H4 (cell line): ENCODE data around the gene DOC2A. TPM values are rescaled to one million over a fixed set of nuclear protein-coding genes. Genes with fewer than 3 reads are reported as not detected.
"Not testable (repeated sequence)": the region's sequence is repeated elsewhere in the genome, so short reads cannot be mapped to it uniquely, and the experiment has no call there.

Experiments used
- DNase-seq: peaks from one replicate; pipeline ENCODE4 v3.0.0-alpha.2; 2015; ENCODE audit warnings: low spot score
- total RNA-seq: library from RNA; depleted of rRNA; stranded (reverse); fragments of >200 nt; shearing (Covaris generic); gene quantifications from 2 replicates; pipeline ENCODE4 v1.2.3, GENCODE V29; 2014; rRNA removed

The DOC2A gene
- total RNA-seq, 1 experiment from 2014 or later: 0.12 TPM

DNA sequence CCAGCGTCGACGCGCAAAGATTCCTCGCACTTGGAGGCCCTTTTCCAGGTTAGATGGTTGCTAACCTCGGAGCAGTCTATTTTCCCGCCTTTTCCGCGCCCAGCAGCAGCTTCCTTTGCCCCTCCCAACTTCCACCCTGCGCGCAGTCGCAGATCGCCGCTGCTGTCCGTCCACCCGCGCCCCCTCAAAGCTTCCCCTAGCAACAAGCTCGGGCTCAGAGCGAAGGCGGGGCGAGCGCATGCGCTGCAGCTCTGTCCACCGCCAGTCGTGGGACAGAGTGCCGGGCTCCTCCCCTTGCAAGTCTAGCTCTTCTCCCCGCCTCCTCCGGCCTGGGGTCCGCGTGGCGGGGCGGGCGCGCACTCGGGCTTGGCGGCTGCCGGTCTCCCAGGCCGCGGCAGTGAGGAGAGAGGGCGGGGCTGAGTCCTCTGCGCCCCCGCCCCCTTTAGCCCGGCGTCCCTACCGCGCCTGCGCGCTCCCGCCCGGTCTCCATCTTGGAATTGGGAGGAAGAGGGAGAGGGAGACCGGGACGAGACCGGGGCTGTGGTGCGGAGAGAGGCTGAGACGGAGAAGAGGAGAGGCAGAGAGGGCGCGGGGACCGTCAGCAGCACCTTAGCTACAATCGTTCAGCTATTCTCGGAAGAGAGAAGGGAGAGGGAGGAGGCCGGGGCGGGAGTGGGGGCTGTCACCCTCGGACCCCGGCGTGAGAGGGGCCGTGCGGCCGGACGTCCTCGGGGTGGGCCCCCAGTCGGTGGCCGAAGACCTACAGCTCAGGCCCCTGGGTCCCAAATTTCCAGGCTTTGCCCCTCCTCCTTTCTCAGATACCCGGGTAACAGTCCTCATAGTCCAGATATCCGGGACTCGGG lies 37.2 kb downstream of the DOC2A start, which contains the start of gene TAOK2:
TSS of gene TAOK2 (plus strand) at position 485 of the 863 bp plus-strand sequence. CDS start 3,905 bp downstream, outside the sequence.
- peak; percentile 97 for DNase-seq

DNA sequence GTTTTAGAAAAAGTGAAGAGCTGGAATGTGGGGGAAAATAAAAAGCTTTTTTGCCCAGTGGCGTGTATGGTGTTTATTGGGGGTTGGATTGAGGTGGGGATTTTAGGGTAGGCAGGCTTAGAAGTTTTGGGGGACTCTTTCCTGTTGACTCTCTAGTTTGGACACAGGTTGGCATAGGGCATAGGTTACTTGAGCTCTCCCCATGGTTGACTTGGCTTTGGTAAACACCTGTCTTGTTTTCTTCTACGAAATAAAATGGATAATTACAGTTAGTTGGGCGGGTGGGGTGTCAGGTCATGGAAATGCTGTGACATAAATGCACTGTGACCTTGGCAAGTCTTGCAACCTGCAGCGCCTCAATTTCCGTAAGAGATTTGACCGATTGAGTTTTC lies 37.8 kb downstream of the DOC2A start:
- no peak for DNase-seq

DNA sequence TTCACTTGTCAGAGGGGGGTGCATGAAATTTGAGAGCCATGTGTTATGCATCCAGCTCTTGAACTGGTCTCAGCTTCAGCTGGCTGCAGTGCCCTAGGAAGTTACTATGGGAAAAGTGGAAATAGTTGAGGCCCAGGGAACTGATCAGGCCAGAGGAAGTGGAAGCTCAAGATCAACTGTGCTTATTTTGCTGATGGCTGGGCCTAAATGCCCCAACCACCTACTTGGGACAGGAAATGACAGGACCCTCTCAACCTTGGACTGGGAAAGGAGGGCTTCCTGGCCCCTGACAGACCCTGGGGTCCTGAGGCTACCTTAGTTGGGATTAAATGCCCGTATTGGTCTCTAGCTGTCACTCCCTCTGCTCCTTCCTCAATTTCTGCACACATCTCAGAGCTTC lies 38.3 kb downstream of the DOC2A start:
- DNase-seq: peak; percentile 1

DNA sequence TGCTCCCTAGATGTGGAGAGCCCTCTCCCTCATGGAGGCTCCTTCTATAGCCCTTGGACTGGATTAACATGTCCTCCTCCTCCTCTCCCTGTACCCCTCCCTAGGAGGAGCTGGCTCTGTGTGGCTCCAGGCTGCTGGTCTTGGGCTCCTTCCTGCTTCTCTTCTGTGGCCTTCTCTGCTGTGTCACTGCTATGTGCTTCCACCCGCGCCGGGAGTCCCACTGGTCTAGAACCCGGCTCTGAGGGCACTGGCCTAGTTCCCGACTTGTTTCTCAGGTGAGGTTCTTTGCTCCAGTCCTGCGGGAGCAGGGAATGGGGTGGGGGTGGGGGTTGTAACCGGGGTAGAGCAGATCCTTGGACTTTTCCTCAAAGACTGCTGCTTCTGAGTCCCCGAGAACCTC lies 39.5 kb downstream of the DOC2A start:
- no peak for DNase-seq

DNA sequence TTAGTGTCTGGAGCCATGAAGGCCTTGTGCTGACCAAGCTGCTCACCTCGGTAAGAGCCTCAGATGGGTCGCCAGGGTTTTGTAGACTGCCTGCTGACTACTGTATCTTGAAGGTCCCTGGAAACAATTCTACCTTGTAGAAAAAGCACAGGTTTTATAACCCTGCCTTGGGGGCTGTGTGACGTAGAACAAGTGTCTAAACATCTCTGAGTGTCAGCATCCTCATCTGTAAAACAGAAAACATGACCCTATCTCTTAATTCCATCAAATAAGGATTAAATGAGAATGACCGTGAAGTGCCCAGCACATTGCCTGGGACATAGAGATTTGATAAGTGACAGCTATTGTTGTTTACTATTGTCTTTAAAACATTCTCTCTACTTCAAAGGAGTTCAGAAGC lies 42.6 kb downstream of the DOC2A start:
- DNase-seq: no peak

DNA sequence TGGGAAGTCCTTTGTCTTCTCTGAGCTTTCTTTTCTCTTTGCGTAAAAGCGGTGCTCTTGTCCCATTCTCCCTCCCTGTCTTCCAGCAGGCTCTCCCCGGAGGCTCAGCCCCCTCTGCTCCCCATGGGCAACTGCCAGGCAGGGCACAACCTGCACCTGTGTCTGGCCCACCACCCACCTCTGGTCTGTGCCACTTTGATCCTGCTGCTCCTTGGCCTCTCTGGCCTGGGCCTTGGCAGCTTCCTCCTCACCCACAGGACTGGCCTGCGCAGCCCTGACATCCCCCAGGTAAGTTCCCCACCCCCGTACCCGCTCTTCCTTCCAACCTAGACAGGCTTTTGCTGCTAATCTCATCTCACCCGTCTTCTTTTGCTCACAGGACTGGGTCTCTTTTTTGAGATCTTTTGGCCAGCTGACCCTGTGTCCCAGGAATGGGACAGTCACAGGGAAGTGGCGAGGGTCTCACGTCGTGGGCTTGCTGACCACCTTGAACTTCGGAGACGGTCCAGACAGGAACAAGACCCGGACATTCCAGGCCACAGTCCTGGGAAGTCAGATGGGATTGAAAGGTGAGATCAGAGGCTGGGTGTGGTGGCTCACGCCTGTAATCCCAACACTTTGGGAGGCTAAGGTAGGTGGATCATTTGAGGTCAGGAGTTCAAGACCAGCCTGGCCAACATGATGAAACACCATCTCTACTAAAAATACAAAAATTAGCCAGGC lies 47.6 kb downstream of the DOC2A start:
- DNase-seq: no peak

DNA sequence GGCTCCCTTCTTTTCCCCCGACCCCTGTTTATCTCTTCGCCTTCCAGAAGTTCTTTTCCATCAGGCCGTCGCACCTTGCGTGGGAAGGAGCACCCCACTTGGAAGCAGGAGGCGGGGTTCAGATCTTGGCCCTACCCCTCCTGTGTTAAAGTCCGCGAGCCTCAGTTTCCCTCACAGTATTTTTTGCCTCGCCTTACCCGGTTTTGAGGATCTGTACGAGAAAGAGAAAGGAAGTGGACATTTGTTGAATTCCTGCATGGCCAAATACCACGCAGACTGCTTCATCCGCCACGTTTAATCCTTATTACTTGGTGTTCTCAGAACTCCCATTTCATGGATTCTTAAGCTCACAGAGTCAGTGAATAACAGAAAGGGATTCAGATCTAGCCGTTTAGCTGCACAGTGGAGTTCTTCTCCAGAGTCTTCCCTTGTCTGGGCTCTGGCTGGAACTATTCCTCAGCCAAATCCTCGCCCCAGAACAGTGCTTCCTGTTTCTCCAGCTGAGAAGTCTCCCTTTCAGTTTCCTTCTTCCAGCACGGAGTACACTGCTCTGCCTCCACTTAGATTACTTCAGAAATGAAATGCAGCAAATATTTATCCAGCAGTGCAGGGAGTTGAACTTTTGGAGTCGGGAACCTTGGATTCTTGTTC lies 48.4 kb downstream of the DOC2A start:
- DNase-seq: no peak

DNA sequence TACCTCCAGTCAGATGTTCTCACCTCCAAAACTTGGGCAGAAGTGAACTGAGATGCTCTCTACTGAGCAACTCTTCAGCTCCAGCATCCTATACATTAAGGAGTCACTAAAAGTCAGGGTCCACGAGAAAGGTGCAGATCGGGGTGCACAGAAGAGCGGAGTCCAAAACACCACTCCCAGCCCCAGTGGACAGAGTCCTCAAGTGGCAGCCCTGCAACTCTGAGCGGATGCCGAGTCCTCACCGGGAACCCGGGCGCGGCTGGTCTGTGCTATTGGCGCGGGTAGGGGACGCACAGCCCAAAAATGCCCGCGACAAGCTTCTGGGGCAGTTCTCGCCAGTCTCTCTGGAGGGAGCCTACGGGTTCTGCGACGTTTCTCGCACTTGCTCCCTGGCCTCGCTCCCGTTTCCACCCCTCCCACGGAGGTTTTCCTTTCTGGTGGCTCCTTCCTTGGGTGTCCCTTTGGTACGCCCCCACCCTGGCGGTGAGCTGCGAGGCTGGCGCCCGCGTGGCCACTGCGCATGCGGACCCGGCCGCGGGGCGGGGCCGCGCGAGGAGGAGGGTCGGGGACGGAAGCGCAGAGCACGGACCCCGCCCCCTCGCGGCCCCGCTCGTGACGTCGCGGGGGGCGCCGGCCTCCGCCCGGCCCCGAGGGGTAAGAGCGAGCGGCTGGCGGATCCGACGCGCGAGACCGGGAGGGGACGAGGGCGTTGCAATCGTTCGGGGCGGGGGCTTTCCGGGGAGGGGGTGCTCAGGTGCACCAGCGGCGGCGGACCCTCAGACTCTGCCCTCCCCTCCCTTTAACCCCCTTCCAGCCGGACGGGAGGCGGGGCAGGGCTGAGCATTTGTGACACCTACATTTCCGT lies 49.1 kb downstream of the DOC2A start, which contains the start of gene TMEM219:
TSS of gene TMEM219 (plus strand) at position 601 of the 865 bp plus-strand sequence. CDS start 1,065 bp downstream, outside the sequence.
- peak; percentile 73 for DNase-seq

DNA sequence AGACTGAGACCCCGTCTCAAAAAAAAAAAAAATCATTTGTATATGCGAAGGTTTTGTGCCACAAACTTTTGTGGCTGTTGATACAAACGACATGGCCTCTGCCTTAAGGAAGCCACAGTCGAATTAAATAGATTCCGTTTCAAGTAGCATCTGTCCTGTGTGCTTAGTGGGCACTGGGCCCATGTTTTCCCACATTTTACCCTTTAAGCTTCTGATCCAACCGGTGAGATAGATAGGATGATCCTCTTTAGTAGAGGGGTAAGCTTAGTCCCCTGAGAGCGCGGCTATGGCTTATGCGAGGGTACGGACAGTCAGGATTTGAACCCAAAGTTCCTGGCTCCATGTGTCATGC lies 49.7 kb downstream of the DOC2A start:
- no peak for DNase-seq

DNA sequence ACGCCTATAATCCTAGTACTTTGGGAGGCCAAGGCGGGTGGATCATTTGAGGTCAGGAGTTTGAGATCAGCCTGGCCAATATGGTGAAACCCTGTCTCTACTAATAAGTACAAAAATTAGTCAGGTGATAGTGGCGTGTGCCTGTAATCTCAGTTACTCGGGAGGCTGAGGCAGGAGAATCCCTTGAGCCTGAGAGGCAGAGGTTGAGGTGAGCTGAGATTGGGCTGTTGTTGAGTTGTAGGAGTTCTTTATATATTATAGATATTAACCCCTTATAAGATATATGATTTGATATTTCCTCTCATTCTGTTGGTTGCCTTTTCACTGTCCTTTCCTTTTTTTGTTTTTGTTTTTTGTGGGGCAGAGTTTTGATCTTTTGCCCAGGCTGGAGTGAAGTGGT lies 51.0 kb downstream of the DOC2A start:
- not testable (repeated sequence) for DNase-seq

DNA sequence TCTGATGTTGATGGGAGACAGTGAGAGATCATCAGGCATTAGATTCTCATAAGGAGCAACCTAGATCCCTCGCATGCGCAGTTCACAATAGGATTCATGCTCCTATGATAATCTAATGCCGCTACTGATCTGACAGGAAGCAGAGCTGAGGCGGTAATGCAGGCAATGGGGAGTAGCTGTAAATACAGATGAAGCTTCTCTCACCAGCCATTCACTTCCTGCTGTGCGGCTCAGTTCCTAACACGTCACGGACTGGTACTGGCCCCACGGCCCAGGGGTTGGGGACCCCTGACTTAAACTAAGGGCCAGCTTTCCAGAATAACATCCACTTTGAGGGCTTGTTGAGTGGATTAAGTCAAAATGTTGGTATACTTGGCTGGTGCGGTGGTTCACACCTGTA lies 51.5 kb downstream of the DOC2A start:
- no peak for DNase-seq

DNA sequence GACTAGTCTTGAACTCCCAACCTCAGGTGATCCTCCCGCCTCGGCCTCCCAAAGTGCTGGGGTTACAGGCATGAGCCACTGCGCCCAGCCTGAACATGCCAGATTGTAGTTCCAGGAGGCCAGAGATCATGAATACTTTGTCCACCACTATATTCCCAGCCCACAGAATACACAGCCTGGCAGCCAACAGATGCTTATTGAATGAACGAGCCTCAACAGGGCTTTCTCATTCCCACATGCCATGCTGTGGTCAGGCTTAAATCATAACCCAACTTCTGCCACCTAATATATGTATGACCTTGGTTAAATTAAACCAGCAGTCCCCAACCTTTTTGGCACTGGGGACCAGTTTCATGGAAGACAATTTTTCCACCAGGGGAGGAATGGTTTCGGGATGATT lies 52.1 kb downstream of the DOC2A start:
- DNase-seq: no peak

Other genes starting within 250 kb of the DOC2A start
- not detected in 2 replicates for gene ZG16, start 232.8 kb downstream of the DOC2A start, total RNA-seq
- gene KIF22, start 220.3 kb downstream of the DOC2A start, total RNA-seq: 60.9 and 72.7 TPM in 2 replicates
- 84.6 and 135 TPM in 2 replicates for gene MAZ, start 204.5 kb downstream of the DOC2A start, total RNA-seq
- gene PRRT2, start 198.8 kb downstream of the DOC2A start, total RNA-seq: 0.14 and 1.0 TPM in 2 replicates
- gene PAGR1, start 194.9 kb downstream of the DOC2A start, total RNA-seq: 43.4 and 46.3 TPM in 2 replicates
- gene MVP, start 190.6 kb downstream of the DOC2A start, total RNA-seq: 83.0 and 87.2 TPM in 2 replicates
- 52.8 and 58.4 TPM in 2 replicates for gene CDIPT, start 147.8 kb downstream of the DOC2A start, total RNA-seq
- 6.8 and 10.0 TPM in 2 replicates for gene SEZ6L2, start 111.5 kb downstream of the DOC2A start, total RNA-seq
- 3.6 and 6.9 TPM in 2 replicates for gene ASPHD1, start 110.5 kb downstream of the DOC2A start, total RNA-seq
- gene KCTD13, start 84.8 kb downstream of the DOC2A start, total RNA-seq: 3.3 and 7.4 TPM in 2 replicates
- 60.8 and 85.4 TPM in 2 replicates for gene TMEM219, start 48.9 kb downstream of the DOC2A start, total RNA-seq
- gene TAOK2, start 37.2 kb downstream of the DOC2A start, total RNA-seq: 11.6 and 17.2 TPM in 2 replicates
- 18.2 and 24.8 TPM in 2 replicates for gene HIRIP3, start 15.4 kb downstream of the DOC2A start, total RNA-seq
- gene INO80E, start 14.8 kb downstream of the DOC2A start, total RNA-seq: 85.3 and 87.1 TPM in 2 replicates
- not detected in 2 replicates for gene C16orf92, start 12.2 kb upstream of the DOC2A start, total RNA-seq
- gene TLCD3B, start 20.2 kb upstream of the DOC2A start, total RNA-seq: 0.04 TPM in 1 of 2 replicates, not detected in the other
- 1,896 and 1,920 TPM in 2 replicates for gene ALDOA, start 54.7 kb upstream of the DOC2A start, total RNA-seq
- gene PPP4C, start 65.0 kb upstream of the DOC2A start, total RNA-seq: 117 and 139 TPM in 2 replicates
- gene TBX6, start 80.9 kb upstream of the DOC2A start, total RNA-seq: not detected in 2 replicates
- gene YPEL3, start 85.2 kb upstream of the DOC2A start, total RNA-seq: 4.1 and 6.7 TPM in 2 replicates
- not detected in 2 replicates for gene GDPD3, start 102.5 kb upstream of the DOC2A start, total RNA-seq
- gene MAPK3, start 112.2 kb upstream of the DOC2A start, total RNA-seq: 18.3 and 26.6 TPM in 2 replicates
- 7.3 and 7.9 TPM in 2 replicates for gene CORO1A, start 172.6 kb upstream of the DOC2A start, total RNA-seq
- 177 and 278 TPM in 2 replicates for gene BOLA2B, start 182.6 kb upstream of the DOC2A start, total RNA-seq
- 24.7 and 61.0 TPM in 2 replicates for gene SLX1A, start 182.8 kb upstream of the DOC2A start, total RNA-seq
- 2.3 and 4.0 TPM in 2 replicates for gene SULT1A3, start 188.2 kb upstream of the DOC2A start, total RNA-seq
- 0.43 and 0.46 TPM in 2 replicates for gene NPIPB13, start 237.5 kb upstream of the DOC2A start, total RNA-seq